KOPT-K1 (cell line): Measurements from ENCODE around the gene SLC23A2.

Source experiments
- H3K27ac ChIP-seq: fragments of 200-600 bp; sonication (generic); 2 replicates; pipeline ENCODE4 v1.5.1; 2016; ENCODE audit warnings: antibody characterized with exemption, mild to moderate bottlenecking, low read depth, low read length; ENCODE audit not compliant: poor library complexity, severe bottlenecking
- H3K36me3 ChIP-seq: fragments of 200-600 bp; sonication (generic); 2 replicates; pipeline ENCODE4 v1.5.1; 2017; ENCODE audit warnings: antibody characterized with exemption, mild to moderate bottlenecking, low read length, moderate library complexity; ENCODE audit not compliant: insufficient read depth
- H3K9me3 ChIP-seq: fragments of 200-600 bp; sonication (generic); 2 replicates; pipeline ENCODE4 v1.5.1; 2017; ENCODE audit warnings: antibody characterized with exemption, low read length, mild to moderate bottlenecking; ENCODE audit not compliant: insufficient read depth, poor library complexity, severe bottlenecking

The SLC23A2 gene

DNA sequence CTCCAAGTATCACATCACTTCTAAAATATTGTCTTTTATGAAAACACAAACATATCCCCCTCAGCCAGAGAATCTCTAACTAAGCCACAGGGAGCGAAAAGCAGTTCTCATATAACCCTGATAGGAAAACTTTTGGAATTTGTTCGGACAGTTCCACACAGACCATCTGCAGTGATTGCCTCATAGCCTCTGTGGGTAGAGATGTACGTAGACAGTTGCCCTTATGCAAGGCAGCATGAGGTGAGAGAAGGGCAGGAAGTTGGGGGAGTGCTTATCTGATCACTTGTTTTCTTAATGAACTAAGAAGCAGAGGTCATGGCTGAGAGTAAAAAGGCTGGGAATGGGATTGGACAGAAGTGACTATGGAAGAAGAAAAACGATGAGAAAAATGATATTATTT lies 39.6 kb downstream of the SLC23A2 start:
- Histone ChIP-seq H3K36me3 (no peaks in the 10 kb centered on the region; the same call in 1 of the 2 replicates), H3K27ac (peak overlapping the region; percentile 53), H3K9me3 (no peaks in the 10 kb centered on the region)

DNA sequence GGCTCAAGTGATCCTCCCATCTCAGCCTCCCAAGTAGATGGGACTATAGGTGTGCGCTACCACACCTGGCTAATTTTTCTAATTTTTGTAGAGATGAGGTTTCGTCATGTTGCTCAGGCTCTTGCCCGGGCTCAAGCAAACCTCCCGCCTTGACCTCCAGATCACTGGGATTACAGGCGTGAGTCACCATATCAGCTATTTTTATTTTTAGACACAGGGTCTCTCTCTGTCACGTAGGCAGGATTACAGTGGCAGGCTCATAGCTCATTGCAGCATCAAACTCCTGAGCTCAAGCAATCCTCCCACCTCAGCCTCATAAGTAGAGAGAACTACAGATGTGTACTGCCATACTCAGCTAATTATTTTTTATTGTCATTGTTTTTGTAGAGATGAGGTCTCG lies 41.7 kb downstream of the SLC23A2 start:
- Histone ChIP-seq H3K27ac (no peak overlapping the region), H3K36me3 (no peaks in the 10 kb centered on the region; the same call in 1 of the 2 replicates), H3K9me3 (no peaks in the 10 kb centered on the region)

DNA sequence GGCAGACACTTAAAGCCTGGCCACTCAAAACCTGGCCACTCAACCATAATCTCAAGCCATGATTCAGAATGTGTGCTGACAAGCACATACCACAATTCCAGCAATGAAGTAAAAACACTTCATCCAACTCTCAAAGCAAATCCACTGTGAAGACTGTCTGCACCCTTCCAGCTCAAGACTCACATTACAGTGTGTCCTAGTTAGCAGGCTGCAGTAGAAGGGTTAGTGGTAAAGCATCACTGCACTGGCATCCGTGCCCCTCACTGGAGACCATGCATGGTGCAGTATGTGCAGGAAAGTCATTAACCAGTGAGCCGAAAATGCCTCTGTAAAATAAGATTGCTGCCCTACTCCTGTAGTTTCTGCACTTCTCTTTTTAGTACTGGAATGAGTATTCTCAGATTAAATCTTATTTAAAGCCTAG lies 43.4 kb downstream of the SLC23A2 start:
- Histone ChIP-seq H3K9me3 (no peaks in the 10 kb centered on the region), H3K27ac (no peak overlapping the region), H3K36me3 (peaks cover 2% of the 10 kb centered on the region; the same call in 1 of the 2 replicates)

DNA sequence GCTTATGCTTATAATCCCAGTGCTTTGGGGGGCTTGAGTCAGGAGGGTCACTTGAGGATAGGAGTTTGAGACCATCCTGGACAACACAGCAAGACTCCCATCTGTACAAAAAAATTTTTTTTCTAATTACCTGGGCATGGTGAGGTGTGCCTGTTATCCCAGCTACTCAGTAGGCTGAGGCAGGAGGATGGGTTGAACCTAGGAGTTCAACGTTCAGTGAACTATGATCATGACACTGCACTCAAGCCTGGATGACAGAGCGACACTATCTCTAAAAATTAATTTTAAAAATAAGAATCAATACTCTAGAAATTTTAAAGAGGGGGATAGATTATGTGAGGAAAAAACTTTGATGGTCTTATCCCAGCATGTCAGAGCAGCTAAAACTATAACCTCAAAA lies 44.1 kb downstream of the SLC23A2 start:
- Histone ChIP-seq H3K27ac (no peak overlapping the region), H3K36me3 (peaks cover 9% of the 10 kb centered on the region), H3K9me3 (peaks cover 7% of the 10 kb centered on the region)

DNA sequence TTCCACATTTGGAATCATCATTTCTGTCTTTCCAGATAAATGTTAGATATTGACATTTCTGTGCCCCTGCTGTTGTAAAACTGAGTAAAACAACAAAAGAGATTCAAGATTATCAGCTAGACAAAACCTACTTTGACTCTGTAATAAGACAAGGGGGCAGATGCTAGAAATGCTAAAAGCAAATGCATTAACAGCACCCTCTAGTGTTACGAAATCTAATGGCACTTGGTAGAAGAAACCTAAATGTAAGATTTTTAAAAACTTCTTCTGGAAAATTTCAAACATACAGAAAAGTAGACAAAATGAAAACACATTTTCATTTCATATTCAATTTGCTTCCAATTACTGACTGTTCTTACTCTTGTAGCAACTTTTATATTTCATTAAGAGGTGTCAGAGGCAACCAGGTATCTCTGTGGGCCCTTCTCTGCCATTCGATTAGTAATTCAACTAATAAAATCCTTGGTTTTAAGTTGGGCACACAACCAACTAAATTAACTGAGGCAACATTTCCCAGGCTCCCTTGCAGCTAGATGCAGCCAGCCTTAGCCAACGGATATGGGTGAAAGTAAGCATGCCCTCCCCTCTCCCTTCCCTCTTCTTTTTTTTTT lies 45.0 kb downstream of the SLC23A2 start:
- Histone ChIP-seq H3K9me3 (peaks cover 10% of the 10 kb centered on the region), H3K27ac (no peak overlapping the region), H3K36me3 (peaks cover 12% of the 10 kb centered on the region)

DNA sequence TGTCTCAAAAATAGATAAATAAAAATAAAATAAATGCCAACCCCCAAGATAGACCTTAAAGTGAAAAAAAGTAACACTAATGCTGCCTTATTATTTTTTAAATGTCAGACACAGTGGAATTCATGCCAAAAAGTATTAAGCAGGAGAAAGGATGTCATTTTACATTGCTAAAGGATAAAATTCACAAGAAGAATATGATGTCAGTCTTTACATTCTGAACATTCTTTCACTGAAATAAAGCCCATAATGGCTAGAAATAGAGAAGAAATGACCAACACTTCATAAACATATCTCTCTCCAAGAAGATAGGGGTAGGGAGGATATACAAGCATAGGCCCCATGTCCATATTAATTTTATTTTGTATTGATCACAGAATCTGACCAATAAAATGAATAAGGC lies 47.4 kb downstream of the SLC23A2 start:
- Histone ChIP-seq H3K9me3 (peaks cover 10% of the 10 kb centered on the region), H3K36me3 (peaks cover 28% of the 10 kb centered on the region), H3K27ac (no peak overlapping the region)

DNA sequence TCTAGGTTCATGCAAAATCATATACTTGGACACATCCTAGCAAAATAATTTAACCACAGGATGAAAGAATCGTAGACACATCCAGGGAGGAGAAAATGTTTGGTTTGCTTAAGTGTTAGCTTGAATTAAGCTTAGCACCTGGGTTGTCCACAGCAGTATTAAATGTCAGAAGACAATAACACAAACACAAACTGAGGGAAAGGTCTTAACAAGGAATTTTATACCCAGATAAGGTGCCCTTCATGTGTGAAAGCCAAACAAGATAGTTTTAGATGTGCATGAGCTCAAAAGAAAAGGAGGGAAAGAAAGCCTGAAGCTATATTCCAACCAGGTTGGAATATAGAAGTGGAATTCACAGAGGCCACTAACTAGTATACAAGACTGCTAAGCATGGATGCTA lies 49.1 kb downstream of the SLC23A2 start:
- peaks cover 41% of the 10 kb centered on the region for H3K36me3 ChIP-seq
- no peak overlapping the region for H3K27ac ChIP-seq
- H3K9me3 ChIP-seq = peaks cover 10% of the 10 kb centered on the region

DNA sequence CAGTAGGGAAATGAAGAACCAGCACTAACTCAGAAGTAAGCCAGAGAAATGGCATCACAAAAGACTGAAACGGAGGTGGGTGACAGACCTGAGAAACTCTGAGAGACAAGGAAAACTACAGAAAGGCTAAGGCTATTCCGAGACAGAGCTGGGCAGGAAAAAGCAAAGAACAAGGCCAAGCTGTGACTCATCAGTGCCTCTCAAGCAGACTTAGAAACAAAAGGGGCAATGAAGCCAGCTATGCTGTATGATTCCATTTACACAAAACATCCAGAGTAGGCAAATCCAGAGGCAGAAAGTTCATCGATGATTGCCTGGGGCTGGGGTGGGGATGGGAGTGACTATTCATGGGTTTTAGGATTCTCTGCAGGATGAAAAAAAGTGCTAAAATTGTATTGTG lies 50.0 kb downstream of the SLC23A2 start:
- H3K27ac ChIP-seq = no peak overlapping the region
- peaks cover 49% of the 10 kb centered on the region for H3K36me3 ChIP-seq
- peaks cover 10% of the 10 kb centered on the region for H3K9me3 ChIP-seq

DNA sequence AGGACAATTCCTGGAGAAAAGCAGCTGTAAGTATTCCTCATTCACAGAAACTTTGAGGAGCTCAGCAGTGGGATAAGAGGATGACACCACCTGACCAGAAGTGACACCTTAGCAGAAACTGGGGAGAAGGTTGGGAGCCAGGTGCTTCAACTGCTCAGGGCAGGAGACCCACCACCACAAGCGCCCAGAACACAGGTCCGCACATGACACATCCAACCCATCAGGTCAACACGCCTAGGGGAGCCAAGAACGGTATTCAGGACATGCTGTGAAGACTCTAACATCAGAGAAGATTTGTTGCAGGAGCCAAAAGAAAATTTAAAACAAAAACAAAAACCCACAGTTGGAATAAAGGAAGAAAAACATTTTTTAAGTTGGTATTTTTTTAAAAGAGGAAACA lies 50.5 kb downstream of the SLC23A2 start:
- peaks cover 51% of the 10 kb centered on the region for H3K36me3 ChIP-seq
- no peak overlapping the region for H3K27ac ChIP-seq
- peaks cover 10% of the 10 kb centered on the region for H3K9me3 ChIP-seq

DNA sequence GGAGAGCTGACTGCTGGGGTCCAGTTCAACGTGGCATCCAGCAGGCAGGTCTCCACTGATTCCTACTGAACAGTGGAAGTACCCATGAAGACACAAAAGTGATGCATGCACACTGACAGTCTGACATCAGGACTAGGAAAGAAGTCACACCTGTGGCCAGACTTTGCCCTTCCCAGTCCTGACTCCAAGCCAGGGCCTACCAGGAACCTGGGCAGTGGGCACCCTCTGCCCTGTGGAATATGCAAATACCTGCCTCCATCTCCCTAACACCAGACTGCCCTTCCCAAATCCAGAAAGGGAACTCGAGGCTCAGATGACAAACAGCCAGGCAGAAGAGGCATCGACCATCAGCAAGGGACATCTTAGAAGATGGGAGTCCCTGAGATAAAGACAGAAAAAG lies 50.9 kb downstream of the SLC23A2 start:
- Histone ChIP-seq H3K36me3 (peaks cover 51% of the 10 kb centered on the region), H3K9me3 (peaks cover 10% of the 10 kb centered on the region), H3K27ac (no peak overlapping the region)

DNA sequence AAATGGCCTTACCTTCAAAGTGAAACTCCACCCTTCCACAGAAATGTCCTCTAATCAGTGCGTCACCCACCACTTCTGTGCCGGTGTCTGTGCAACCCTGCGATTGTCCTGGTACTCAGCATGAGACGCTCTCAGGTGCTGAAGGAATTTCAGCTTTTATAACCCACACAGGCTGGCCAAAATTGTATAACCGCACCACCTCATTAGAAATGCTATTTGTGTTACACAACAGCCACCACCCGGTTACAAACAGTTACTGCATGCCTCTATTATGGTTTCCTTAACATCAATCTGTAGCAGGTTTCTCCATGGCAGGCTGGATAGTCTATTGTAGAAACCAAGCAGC lies 51.5 kb downstream of the SLC23A2 start:
- Histone ChIP-seq H3K27ac (no peak overlapping the region), H3K36me3 (peaks cover 51% of the 10 kb centered on the region), H3K9me3 (peaks cover 10% of the 10 kb centered on the region)

DNA sequence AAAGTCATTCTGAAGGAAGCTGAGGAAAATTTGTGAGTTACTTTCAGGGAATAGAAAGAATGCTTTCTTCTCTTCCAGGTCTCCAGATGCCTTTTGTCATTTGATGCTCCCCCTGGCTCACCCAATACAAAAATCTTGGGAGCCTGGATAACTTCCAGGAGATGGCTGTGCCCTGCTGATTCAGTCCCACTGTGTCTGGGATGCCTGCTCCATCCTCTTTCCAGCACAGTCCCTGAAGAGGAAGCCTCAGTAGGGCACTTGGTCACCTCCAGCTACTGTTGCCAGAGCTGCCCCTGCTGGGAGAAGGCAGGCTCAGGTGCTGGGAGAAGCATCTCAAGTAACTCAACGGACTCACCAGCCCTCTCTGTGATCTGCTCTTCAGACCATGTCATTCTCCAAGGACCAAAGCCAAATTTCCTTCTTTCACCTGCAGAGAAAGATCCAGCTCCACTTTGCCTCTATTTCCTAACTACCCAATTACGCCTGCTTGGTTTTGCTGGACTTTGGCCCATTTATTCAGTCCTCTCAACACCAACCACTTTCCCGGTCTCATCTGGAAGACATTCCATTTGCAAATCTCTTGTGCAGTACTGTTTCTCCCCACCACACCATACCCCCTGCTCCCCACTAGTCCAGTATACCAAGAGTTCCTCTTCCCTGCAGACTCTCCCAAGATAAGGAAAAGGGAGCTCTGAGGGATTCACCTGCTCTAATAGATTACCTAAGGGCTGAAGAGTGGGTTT lies 53.3 kb downstream of the SLC23A2 start:
- Histone ChIP-seq H3K27ac (no peak overlapping the region), H3K9me3 (peaks cover 10% of the 10 kb centered on the region), H3K36me3 (peaks cover 50% of the 10 kb centered on the region)

DNA sequence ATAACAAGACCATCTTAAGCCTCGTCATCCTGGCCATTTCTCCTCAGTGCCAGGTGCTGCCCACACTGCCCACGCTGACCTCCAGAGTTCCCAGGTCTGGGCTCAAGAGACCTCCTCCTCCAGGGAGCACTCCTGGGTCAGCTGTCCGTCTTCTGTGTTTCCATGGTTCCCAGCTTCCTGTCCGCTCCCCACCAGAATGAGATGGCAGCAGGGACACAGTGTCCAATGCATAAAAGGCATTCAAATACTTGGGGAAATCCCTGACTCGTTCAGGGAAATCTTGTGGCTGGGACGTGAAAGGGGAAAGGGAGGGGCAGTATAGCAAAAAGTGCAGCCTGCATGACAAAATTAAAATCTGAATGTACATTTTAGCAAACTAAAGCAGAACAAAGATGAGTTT lies 54.3 kb downstream of the SLC23A2 start:
- H3K36me3 ChIP-seq = peaks cover 40% of the 10 kb centered on the region
- H3K9me3 ChIP-seq = peaks cover under 1% of the 10 kb centered on the region
- H3K27ac ChIP-seq = no peak overlapping the region

DNA sequence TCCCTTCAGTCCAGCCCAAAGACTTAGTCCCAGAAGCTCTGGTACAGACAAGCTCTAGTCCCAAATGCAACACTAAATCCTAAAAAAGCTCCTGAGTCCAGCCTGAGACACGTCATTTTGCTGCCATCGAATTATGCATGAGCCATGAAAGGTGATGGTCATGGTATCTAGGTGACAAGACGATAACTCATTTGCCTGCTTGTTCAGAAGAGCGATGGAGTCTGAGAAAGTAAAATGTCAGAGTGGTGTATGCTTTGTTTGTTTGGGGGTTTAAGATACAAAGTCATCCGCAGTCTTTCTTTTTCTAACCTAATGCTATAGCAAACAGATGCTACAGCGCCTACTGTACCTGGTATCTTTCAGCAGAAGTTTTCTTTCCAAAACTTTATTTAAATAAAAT lies 54.7 kb downstream of the SLC23A2 start:
- Histone ChIP-seq H3K9me3 (no peaks in the 10 kb centered on the region), H3K27ac (no peak overlapping the region), H3K36me3 (peaks cover 39% of the 10 kb centered on the region)

DNA sequence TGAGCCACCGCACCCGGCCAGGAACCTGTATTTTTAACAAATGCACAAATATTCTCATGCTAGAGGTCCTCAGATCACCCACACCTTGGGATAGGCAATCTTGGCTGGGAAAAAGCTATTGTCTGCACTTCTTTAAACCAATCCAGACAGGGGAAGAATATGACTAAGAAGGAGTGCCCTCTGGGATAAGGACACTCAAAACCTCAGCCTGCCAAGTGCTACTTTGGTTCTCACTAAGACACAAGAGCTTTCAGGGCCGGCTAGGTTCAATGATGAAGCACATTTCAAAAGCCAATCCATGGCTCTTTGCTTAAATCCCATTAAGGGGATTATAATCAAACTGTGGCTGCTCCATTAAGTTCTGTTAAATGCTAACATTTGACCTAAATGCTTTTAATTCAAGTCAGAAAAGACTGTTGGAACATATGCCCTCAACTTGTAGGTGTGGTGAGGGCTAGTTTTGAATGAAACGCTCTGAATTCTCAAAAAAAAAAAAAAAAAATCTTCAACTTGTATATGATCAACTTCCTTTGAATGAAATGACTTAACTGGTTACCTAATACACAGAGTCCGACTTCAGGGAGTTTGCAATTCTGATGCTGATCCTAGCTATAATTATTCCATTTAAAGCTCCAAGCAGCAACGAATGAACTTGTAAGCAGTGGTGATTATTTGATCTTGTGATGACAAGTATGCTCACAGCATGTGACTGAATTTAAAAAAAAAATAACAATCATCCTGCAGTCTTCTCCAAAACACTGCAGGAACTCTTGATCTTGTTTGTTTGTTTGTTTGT lies 56.6 kb downstream of the SLC23A2 start:
- H3K27ac ChIP-seq = no peak overlapping the region
- peaks cover 30% of the 10 kb centered on the region for H3K36me3 ChIP-seq
- H3K9me3 ChIP-seq = no peaks in the 10 kb centered on the region
